ENCODE data around the gene IL19. TPM values are rescaled to one million over a fixed set of nuclear protein-coding genes. Genes with fewer than 3 reads are reported as not detected.

The IL19 gene
- polyA plus RNA-seq, 1 of the 3 experiments (the other 2 are of a cell fraction) = not detected

DNA sequence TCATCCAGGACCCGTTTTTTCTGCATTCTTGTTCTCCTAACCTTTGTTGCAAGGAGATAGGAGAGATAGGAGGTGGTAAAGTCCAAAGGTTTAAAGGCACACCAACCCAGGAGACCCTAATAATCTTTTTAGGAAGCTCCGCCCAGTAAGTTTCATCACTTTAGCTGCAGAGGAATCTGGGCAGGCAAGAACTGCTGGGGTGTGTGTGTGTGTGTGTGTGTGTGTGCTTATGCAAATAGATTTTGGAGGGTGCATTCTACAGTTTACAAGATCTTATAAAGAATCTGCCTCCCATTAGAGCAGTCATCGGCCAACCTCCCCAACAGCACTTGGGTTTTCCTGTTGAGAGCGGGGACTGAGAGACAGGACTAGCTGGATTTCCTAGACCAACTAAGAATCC lies 5.7 kb downstream of the IL19 start:
- Histone ChIP-seq H3K36me3 (replicated peaks in 1 of 2; ENCODE audit: control insufficient read depth in 1 of 2, insufficient read depth in 2 of 2, low read length in 1 of 2) (no peaks in the 10 kb centered on the region), H3F3A (replicated peaks; ENCODE audit: insufficient read depth) (no peaks in the 10 kb centered on the region), H3K4me2 (no peak overlapping the region), H3K9ac (no peak overlapping the region), H3K9me3 (no peaks in the 10 kb centered on the region), H3K27ac (ENCODE audit: low read depth in 2 of 2, low read length in 1 of 2) (no peak overlapping the region), H3K4me3 (ENCODE audit: low read depth in 2 of 2, low read length in 1 of 2) (no peak overlapping the region), H3K79me2 (ENCODE audit: insufficient read depth) (no peaks in the 10 kb centered on the region), H3K9me2 (no peaks in the 10 kb centered on the region), H3K27me3 (ENCODE audit: insufficient read depth) (peaks cover 20% of the 10 kb centered on the region; the same call in 1 of the 2 replicates), H3K4me1 (ENCODE audit: control insufficient read depth in 1 of 2, insufficient read depth in 2 of 2, low read depth in 1 of 2, low read length in 1 of 2) (no peaks in the 10 kb centered on the region), H2AFZ (ENCODE audit: low read depth) (no peak overlapping the region), H4K20me1 (ENCODE audit: insufficient read depth) (no peaks in the 10 kb centered on the region)
- TF ChIP-seq JUND (IDR thresholded peaks at IDR 0.05) = no peak
- TF ChIP-seq, protein P1, sequence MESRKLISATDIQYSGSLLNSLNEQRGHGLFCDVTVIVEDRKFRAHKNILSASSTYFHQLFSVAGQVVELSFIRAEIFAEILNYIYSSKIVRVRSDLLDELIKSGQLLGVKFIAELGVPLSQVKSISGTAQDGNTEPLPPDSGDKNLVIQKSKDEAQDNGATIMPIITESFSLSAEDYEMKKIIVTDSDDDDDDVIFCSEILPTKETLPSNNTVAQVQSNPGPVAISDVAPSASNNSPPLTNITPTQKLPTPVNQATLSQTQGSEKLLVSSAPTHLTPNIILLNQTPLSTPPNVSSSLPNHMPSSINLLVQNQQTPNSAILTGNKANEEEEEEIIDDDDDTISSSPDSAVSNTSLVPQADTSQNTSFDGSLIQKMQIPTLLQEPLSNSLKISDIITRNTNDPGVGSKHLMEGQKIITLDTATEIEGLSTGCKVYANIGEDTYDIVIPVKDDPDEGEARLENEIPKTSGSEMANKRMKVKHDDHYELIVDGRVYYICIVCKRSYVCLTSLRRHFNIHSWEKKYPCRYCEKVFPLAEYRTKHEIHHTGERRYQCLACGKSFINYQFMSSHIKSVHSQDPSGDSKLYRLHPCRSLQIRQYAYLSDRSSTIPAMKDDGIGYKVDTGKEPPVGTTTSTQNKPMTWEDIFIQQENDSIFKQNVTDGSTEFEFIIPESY (IDR thresholded peaks at IDR 0.05; ENCODE audit: borderline replicate concordance, low read depth) = no peak
- TF ChIP-seq, protein P2, sequence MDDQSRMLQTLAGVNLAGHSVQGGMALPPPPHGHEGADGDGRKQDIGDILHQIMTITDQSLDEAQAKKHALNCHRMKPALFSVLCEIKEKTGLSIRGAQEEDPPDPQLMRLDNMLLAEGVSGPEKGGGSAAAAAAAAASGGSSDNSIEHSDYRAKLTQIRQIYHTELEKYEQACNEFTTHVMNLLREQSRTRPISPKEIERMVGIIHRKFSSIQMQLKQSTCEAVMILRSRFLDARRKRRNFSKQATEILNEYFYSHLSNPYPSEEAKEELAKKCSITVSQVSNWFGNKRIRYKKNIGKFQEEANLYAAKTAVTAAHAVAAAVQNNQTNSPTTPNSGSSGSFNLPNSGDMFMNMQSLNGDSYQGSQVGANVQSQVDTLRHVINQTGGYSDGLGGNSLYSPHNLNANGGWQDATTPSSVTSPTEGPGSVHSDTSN (IDR thresholded peaks at IDR 0.05) = no peak
- TF ChIP-seq TEAD4 (IDR thresholded peaks at IDR 0.05; ENCODE audit: borderline replicate concordance, insufficient read depth) = no peak
- TF ChIP-seq, protein P3, sequence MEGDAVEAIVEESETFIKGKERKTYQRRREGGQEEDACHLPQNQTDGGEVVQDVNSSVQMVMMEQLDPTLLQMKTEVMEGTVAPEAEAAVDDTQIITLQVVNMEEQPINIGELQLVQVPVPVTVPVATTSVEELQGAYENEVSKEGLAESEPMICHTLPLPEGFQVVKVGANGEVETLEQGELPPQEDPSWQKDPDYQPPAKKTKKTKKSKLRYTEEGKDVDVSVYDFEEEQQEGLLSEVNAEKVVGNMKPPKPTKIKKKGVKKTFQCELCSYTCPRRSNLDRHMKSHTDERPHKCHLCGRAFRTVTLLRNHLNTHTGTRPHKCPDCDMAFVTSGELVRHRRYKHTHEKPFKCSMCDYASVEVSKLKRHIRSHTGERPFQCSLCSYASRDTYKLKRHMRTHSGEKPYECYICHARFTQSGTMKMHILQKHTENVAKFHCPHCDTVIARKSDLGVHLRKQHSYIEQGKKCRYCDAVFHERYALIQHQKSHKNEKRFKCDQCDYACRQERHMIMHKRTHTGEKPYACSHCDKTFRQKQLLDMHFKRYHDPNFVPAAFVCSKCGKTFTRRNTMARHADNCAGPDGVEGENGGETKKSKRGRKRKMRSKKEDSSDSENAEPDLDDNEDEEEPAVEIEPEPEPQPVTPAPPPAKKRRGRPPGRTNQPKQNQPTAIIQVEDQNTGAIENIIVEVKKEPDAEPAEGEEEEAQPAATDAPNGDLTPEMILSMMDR (IDR thresholded peaks at IDR 0.05) = no peak
- TF ChIP-seq SIN3A (IDR thresholded peaks at IDR 0.05; ENCODE audit: borderline replicate concordance, low read depth, low read length) = no peak
- no peak for TF ChIP-seq TCF12 (IDR thresholded peaks at IDR 0.05)
- TF ChIP-seq FOXM1 (IDR thresholded peaks at IDR 0.05; ENCODE audit: low read depth) = no peak
- TF ChIP-seq, protein P4, sequence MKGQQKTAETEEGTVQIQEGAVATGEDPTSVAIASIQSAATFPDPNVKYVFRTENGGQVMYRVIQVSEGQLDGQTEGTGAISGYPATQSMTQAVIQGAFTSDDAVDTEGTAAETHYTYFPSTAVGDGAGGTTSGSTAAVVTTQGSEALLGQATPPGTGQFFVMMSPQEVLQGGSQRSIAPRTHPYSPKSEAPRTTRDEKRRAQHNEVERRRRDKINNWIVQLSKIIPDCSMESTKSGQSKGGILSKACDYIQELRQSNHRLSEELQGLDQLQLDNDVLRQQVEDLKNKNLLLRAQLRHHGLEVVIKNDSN (IDR thresholded peaks at IDR 0.05; ENCODE audit: borderline replicate concordance, low read depth) = no peak
- TF ChIP-seq RCOR1 (IDR thresholded peaks at IDR 0.05; ENCODE audit: low read length) = no peak
- TF ChIP-seq GATA2 (CRISPR knock-in tag; IDR thresholded peaks at IDR 0.05) = no peak
- no peak for TF ChIP-seq EZH2phosphoT487 (IDR thresholded peaks at IDR 0.05; ENCODE audit: borderline replicate concordance, low read depth)
- no peak for TF ChIP-seq SMC3 (IDR thresholded peaks at IDR 0.05; ENCODE audit: low read depth, low read length)
- TF ChIP-seq CHD2 (IDR thresholded peaks at IDR 0.05; ENCODE audit: low read length, partially characterized antibody) = no peak
- WGBS (ENCODE audit: low lambda C conversion rate) = 66% methylated on average over 4 of the region's 4 CpGs
- DNase-seq = no peak
- ChIA-PET POLR2A (no interaction called here), CTCF (interaction anchor here (1.1 kb wide), 1 partner anchor 136 kb away, joined by 3 read pairs; no protein-coding TSS in a partner anchor)
